GM18520 (cell line): ENCODE measurements around the gene SPRY4.
"Not testable (repeated sequence)": the region's sequence is repeated elsewhere in the genome, so short reads cannot be mapped to it uniquely, and the experiment has no call there.

Experiments
- ATAC-seq: cut with Tn5 transposase; IDR thresholded peaks from one replicate; pipeline ENCODE4 v1.9.1; 2021; ENCODE audit not compliant: unreplicated experiment

Gene SPRY4

GRCh38 chr5:142324871-142325724, at the start of gene SPRY4:
Gene SPRY4, minus strand, starts transcription at chr5:142325021. Its CDS starts 9,913 bp downstream, at chr5:142315108.
- peak; percentile 82 for ATAC-seq

DNA sequence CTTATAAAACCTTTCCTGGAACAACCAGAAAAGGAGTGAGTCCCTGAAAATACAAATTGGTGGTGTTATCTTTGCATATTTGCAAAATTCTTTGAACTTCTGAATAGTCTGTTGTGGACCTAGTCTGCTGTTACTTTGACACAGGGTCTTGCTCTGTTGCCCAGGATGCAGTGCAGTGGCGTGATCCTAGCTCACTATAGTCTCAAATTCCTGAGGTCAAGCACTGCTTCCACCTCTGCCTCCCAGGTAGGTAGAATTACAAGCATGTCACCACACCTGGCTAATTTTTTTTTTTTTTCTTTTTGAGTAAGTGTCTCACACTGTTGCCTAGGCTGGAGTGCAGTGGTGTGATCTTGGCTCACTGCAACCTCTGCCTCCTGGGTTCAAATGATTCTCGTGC, 43.7 kb upstream of the SPRY4 start:
- no peak for ATAC-seq

GRCh38 chr5:142366007-142366406, 41.2 kb upstream of the SPRY4 start:
- ATAC-seq, result no peak

DNA sequence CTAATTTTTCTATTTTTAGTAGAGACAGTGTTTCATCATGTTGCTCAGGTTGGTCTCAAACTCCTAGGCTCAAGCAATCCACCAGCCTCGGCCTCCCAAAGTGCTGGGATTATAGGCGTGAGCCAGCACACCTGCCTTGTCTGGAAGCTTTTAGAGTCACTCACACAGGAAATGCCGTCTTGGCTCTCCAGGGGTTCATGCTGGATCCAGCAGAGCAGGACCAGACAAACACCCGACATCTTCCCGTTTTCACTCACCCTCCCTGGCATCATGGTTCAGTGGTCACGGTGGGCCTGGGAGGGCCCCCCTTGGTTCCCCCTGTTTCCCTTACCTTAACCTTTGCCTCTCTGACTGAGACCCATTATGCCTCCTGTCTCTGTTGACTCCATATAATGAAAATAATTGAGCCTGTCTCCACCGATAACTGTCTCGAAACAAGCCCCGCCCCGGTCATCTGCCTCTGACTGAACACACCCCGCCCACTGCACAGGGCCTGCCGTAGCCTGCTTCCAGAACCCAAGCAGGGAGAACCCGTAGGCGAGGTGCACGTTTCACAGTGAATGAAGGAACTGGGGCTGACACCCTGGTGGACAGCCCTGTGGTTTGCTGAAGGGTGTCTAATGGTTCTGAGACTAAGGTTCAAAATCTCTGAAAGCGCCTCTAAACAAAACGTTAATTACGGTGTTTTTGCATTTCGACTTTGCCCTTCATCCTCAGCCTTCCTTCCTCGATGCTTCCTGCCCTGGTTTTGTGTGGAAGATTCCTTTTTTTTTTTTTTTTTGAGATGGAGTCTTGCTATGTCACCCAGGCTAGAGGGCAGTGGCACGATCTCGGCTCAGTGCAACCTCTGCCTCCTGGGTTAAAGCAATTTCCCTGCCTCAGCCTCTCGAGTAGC, 39.7 kb upstream of the SPRY4 start:
- no peak for ATAC-seq

GRCh38 chr5:142363619-142363963, 38.8 kb upstream of the SPRY4 start:
- ATAC-seq, result no peak

- ATAC-seq, result not testable (repeated sequence)
These were observed 37.4 kb upstream of the SPRY4 start for GRCh38 chr5:142362193-142362592.

- ATAC-seq, result no peak
These were observed 35.8 kb upstream of the SPRY4 start for GRCh38 chr5:142360607-142361120.

DNA sequence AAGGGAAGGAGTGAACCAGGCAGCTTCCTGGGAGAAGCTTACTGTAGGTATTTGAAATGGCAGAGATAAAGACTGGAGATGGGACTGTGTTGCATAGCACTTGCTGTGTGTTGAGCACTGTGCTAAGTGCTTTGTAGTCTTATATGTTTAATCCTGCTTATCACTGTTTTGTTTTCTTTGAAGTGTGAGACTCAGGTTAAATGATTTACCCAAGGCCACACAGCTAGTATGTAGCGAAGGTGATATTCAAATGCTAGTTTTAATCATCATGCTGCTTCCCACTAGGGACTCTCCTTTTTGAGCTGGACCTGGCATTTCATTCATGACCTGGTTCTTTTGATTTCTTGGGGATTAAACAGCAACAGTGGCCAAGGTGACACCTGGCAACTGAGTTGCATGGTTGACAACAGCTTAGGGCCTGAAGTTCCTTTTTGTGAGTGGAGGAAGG, 35.3 kb upstream of the SPRY4 start:
- ATAC-seq, result no peak

DNA sequence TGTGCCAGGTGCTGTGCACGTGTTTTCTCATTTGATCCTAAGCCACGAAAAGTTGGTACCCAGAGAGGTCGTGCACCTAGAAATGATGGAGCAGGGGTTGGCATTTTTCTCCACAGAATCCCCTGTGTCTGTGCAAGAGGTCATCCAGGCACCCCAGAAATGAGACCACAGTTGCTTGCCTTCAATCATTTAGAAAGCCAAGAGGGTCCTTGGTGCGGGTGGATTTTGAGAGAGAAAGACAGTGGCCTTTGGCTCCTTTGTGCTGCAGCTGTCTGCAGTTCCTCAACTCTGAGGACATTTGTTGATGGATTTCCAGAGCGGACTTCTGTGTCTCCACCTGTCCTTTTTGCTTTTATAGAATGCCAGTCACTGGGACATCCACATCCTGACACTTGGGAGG, 33.8 kb upstream of the SPRY4 start:
- no peak for ATAC-seq

- no peak for ATAC-seq
These were observed 33.3 kb upstream of the SPRY4 start for GRCh38 chr5:142358121-142358520.

GRCh38 chr5:142357469-142358090, 32.8 kb upstream of the SPRY4 start:
- no peak for ATAC-seq

- ATAC-seq, result peak; percentile 87
These were observed 32.1 kb upstream of the SPRY4 start for GRCh38 chr5:142356716-142357468.

GRCh38 chr5:142356349-142356715, 31.5 kb upstream of the SPRY4 start:
- no peak for ATAC-seq

- ATAC-seq, result no peak
These were observed 28.3 kb upstream of the SPRY4 start for GRCh38 chr5:142353071-142353472.

DNA sequence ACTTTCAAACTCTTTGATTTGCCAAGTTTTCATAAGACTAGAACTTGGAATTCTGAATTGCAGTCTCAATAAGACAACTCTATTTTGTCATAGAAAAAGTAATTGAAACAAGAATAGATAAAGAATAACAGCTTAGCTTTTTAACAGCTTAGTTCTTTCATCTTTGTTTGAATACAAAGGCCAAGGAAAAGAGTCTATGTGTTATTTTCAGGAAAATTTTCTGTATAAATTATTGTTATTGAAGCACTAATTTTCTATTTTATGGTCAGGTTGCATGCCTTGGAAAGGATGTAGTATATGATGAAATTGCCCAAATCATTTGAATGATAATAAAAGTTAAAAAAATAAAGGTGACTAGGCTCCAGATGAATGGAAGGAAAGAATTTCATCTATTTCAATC, 25.2 kb upstream of the SPRY4 start:
- no peak for ATAC-seq

DNA sequence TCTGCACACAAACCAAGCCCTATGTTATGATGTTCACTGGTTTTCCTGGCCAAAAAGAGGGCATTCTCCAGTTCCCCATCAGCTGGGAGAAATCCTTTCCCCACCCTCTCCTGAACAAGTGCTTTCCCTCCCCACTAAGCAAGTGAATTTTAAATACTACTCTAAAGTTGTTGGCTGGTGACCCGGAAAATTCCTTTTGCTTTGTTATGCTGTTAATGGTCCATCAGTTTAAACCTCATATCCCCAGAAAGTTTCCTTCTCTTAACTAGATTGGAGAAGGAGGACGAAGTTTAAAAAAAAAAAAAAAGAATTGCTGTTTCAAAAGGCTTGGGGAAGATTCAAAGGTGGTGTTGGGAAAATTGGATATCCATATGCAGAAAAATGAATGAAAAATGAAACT, 21.9 kb upstream of the SPRY4 start:
- no peak for ATAC-seq

GRCh38 chr5:142344915-142345314, 20.1 kb upstream of the SPRY4 start:
- not testable (repeated sequence) for ATAC-seq

DNA sequence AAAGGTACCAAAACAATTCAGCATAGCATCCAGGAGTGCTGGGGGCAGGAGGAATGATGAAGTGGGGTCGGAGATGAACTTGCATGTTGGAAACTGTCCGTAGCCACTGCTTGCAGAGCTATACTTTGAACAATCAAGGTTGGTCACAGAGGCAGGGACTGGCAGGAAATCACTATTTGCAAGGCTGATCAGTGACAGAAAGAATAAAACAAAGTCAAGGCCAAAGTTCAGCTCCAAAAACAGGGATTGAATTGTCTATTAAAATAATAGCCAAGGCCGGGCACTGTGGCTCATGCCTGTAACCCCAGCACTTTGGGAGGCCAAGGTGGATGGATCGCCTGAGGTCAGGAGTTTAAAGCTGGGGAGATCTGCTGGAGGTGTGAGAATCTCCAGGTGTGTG, 18.7 kb upstream of the SPRY4 start:
- ATAC-seq, result no peak

GRCh38 chr5:142342128-142342981, 17.5 kb upstream of the SPRY4 start:
- no peak for ATAC-seq

- ATAC-seq, result no peak
These were observed 15.0 kb upstream of the SPRY4 start for GRCh38 chr5:142339781-142340180.
